ENCODE measurements around the gene REP15.

The REP15 gene

DNA sequence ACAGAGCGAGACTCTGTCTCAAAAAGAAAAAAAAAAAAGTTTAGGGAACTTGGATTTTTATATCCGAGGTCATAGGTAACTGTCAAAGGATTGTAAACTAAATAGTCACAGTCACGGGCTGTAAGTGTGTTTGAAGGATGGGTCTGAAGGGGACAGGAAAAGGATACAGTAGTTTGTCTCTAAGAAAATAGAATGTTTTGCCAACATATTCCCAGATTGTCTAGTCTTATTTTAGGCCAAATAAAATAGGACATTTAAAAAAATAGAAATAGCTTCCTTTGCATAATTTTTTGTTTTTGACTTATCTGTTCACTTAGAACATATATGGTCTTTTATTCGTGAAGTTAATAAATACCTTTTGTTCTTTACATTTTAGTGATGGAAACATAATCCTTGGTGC is 24.2 kb upstream of the REP15 start:
- Histone ChIP-seq H3K9ac (ENCODE audit: low read length) (no peak overlapping the region), H3K4me2 (ENCODE audit: low read depth, low read length, poor library complexity, severe bottlenecking) (no peak overlapping the region), H3K27ac (ENCODE audit: low read depth, low read length) (no peak overlapping the region), H3K79me2 (ENCODE audit: insufficient read depth, low read length) (no peaks in the 10 kb centered on the region), H3K27me3 (ENCODE audit: low read length) (no peaks in the 10 kb centered on the region), H4K20me1 (ENCODE audit: low read depth, low read length) (no peaks in the 10 kb centered on the region), H3K9me2 (replicated peaks; ENCODE audit: insufficient read depth, low read length) (no peaks in the 10 kb centered on the region), H3F3A (ENCODE audit: insufficient read depth) (no peaks in the 10 kb centered on the region), H3K4me3 (ENCODE audit: insufficient read depth, low read length, poor library complexity, severe bottlenecking) (no peak overlapping the region), H3K9me3 (ENCODE audit: insufficient read depth, low read length) (no peaks in the 10 kb centered on the region), H2AFZ (ENCODE audit: low read depth, low read length, severe bottlenecking) (no peak overlapping the region), H3K36me3 (ENCODE audit: low read length) (no peaks in the 10 kb centered on the region)
- TF ChIP-seq, protein P1, sequence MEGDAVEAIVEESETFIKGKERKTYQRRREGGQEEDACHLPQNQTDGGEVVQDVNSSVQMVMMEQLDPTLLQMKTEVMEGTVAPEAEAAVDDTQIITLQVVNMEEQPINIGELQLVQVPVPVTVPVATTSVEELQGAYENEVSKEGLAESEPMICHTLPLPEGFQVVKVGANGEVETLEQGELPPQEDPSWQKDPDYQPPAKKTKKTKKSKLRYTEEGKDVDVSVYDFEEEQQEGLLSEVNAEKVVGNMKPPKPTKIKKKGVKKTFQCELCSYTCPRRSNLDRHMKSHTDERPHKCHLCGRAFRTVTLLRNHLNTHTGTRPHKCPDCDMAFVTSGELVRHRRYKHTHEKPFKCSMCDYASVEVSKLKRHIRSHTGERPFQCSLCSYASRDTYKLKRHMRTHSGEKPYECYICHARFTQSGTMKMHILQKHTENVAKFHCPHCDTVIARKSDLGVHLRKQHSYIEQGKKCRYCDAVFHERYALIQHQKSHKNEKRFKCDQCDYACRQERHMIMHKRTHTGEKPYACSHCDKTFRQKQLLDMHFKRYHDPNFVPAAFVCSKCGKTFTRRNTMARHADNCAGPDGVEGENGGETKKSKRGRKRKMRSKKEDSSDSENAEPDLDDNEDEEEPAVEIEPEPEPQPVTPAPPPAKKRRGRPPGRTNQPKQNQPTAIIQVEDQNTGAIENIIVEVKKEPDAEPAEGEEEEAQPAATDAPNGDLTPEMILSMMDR (IDR thresholded peaks at IDR 0.05; ENCODE audit: insufficient read depth, low read length, poor library complexity, severe bottlenecking): no peak

DNA sequence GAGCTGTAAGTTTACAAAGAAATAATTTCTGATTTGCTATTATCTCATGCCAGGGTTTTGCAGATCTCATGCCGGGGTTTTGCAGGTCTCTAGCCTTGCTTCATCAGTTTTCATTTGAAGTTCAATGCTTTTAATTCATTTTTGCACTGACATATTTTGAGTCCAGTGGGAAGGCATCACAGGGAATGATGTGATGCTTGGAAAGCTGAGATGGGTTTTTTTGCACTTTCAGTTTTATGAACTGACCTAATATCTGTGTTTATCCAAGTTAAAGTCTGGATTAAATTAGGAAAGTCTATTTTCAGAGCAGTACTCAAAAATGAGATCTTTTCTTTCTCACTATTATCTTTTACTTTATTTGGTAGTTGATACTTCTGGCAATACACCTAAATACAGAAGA is 23.6 kb upstream of the REP15 start:
- no peak overlapping the region for H3K9ac ChIP-seq (ENCODE audit: low read length)
- H4K20me1 ChIP-seq (ENCODE audit: low read depth, low read length): no peaks in the 10 kb centered on the region
- no peaks in the 10 kb centered on the region for H3K27me3 ChIP-seq (ENCODE audit: low read length)
- no peak overlapping the region for H3K4me2 ChIP-seq (ENCODE audit: low read depth, low read length, poor library complexity, severe bottlenecking)
- H3K9me2 ChIP-seq (replicated peaks; ENCODE audit: insufficient read depth, low read length): no peaks in the 10 kb centered on the region
- no peak overlapping the region for H3K4me3 ChIP-seq (ENCODE audit: insufficient read depth, low read length, poor library complexity, severe bottlenecking)
- H2AFZ ChIP-seq (ENCODE audit: low read depth, low read length, severe bottlenecking): no peak overlapping the region
- H3K79me2 ChIP-seq (ENCODE audit: insufficient read depth, low read length): no peaks in the 10 kb centered on the region
- no peaks in the 10 kb centered on the region for H3K9me3 ChIP-seq (ENCODE audit: insufficient read depth, low read length)
- H3F3A ChIP-seq (ENCODE audit: insufficient read depth): no peaks in the 10 kb centered on the region
- no peaks in the 10 kb centered on the region for H3K36me3 ChIP-seq (ENCODE audit: low read length)
- H3K27ac ChIP-seq (ENCODE audit: low read depth, low read length): no peak overlapping the region
- TF ChIP-seq, protein P1 (IDR thresholded peaks at IDR 0.05; ENCODE audit: insufficient read depth, low read length, poor library complexity, severe bottlenecking): no peak
- TF ChIP-seq EZH2phosphoT487 (conservative IDR thresholded peaks at IDR 0.05; ENCODE audit: low read length): no peak

DNA sequence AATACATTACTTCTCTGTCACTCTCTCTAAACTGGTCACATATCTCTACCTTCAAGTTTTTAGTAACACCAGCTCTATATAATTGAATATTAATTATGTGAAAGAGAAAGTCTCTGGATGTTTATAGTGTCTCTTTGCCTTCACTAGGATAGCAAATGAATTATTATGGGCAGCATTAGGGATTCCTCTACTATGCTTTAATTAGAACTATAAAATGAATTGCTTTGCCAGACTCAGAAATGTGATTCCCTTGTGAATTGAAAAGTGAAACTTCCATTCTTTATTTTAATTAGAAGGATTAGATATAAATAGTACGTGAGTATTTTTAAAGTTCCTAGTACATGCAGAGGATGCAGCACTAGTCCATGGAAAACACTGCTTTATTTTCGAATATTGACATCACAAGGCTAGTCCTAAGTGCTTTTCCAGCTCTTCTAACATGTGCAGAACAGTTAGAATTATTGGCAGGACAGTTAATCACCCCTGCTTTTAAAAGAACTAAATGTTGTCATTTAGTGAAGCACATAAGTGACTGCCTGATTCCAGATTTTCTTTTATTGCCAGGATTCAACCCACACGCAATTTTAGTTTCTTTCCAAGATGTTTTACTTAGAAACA is 23.0 kb upstream of the REP15 start:
- Histone ChIP-seq H3K4me3 (ENCODE audit: insufficient read depth, low read length, poor library complexity, severe bottlenecking) (no peak overlapping the region), H4K20me1 (ENCODE audit: low read depth, low read length) (no peaks in the 10 kb centered on the region), H3K27ac (ENCODE audit: low read depth, low read length) (no peak overlapping the region), H3F3A (ENCODE audit: insufficient read depth) (no peaks in the 10 kb centered on the region), H3K9ac (ENCODE audit: low read length) (no peak overlapping the region), H3K79me2 (ENCODE audit: insufficient read depth, low read length) (no peaks in the 10 kb centered on the region), H2AFZ (ENCODE audit: low read depth, low read length, severe bottlenecking) (no peak overlapping the region), H3K9me3 (ENCODE audit: insufficient read depth, low read length) (no peaks in the 10 kb centered on the region), H3K9me2 (replicated peaks; ENCODE audit: insufficient read depth, low read length) (no peaks in the 10 kb centered on the region), H3K27me3 (ENCODE audit: low read length) (no peaks in the 10 kb centered on the region), H3K4me2 (ENCODE audit: low read depth, low read length, poor library complexity, severe bottlenecking) (no peak overlapping the region), H3K36me3 (ENCODE audit: low read length) (no peaks in the 10 kb centered on the region)
- TF ChIP-seq, protein P1 (IDR thresholded peaks at IDR 0.05; ENCODE audit: insufficient read depth, low read length, poor library complexity, severe bottlenecking): no peak
- TF ChIP-seq EZH2phosphoT487 (conservative IDR thresholded peaks at IDR 0.05; ENCODE audit: low read length): no peak

Data from SU-DHL-6 (cell line).